Measurements from ENCODE around the gene GGT7.

DNA sequence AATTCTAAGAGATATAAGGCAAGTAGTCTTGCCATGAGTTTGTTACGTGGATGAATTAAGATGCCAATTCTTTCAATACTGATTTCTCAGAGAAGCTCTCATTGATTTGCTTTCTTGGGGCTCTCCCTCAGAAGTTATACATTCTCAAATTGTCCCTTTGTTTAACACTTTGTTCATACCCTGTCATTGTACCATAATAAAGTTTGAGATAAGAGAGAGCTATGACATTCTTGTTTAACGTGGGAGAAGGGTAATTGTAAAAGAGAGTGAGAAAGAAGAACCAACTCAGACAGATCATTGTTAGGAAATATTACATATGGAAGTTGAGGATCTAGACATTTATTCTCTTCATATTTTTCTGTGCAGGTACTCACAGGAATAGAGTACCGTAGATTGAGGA, 22.8 kb upstream of the GGT7 start:
- TF ChIP-seq JAZF1 (CRISPR knock-in tag; IDR thresholded peaks at IDR 0.05) (no peak), CTCF (IDR thresholded peaks at IDR 0.05) (no peak)
